HG03342 (cell line): ENCODE data around the gene ULK4.
"Not testable (repeated sequence)": the region's sequence is repeated elsewhere in the genome, so short reads cannot be mapped to it uniquely, and the experiment has no call there.

Source experiments
- ATAC-seq: cut with Tn5 transposase; IDR thresholded peaks from one replicate; pipeline ENCODE4 v1.9.1; 2021; ENCODE audit warnings: mild to moderate bottlenecking, moderate library complexity; ENCODE audit not compliant: unreplicated experiment

ULK4 gene

GRCh38 chr3:41651718-41652117 is 310.2 kb downstream of the ULK4 start:
- no peak for ATAC-seq

DNA sequence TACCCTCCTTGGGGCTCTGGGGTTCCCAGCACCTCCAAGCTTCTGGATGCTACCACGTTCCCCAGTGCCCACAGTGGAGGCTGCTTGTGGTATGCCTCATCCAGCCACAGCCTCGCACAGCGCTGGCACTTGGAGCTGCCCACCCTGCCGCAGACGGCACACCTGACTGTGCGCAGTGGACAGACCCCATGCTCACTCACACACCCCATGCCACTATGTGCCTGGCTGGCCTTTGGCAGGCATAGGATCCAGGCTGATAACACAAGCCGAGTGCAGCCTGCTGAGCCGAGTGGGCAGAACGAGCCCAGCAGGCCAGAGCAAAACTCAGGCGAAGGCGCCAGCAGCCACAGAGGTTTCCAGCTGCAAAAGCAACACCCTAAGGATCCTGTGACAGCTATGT is 311.5 kb downstream of the ULK4 start:
- no peak for ATAC-seq

GRCh38 chr3:41649129-41649739 is 312.7 kb downstream of the ULK4 start:
- no peak for ATAC-seq

- not testable (repeated sequence) for ATAC-seq
Observed at GRCh38 chr3:41647730-41648129, 314.2 kb downstream of the ULK4 start.

DNA sequence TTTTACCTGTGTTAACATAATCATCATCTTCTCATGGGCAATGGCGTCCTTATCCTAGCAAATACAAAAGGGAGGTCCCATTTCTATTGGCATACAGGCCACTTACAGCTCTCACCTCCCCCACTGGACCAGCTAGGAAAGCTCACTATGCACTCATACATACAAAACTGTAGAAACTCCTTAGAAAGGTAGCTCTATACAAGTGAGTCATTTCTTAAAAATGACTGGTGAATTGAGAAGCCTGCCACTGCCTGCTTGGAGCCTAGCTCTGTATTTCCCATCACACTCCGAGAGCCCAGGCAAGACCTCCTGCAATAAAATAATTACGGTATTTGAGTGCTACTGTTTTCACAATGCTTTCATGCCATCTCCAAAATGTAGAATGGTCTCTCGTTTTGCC is 321.8 kb downstream of the ULK4 start:
- ATAC-seq = no peak

GRCh38 chr3:41638381-41638780 is 323.5 kb downstream of the ULK4 start:
- no peak for ATAC-seq

DNA sequence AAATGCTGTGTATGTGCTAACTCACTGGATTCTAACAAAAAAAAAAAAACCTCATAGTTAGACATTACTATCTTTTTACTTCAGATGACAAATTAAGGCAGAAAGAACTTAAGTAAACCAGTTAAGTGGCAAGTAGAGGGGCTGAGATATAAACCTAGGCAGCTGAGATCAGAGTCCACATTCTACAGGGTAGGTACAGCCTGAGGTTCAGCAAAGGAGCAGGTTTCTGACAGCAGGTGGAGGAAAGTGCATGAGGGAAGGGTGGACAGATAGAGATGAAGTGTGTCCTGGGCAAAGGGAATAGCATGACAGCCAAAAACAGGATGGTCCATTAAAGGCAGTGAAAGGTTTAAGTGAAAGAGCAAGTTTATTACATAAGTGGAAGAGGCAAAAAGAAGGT is 329.2 kb downstream of the ULK4 start:
- no peak for ATAC-seq

GRCh38 chr3:41630708-41631107 is 331.2 kb downstream of the ULK4 start:
- ATAC-seq = no peak

DNA sequence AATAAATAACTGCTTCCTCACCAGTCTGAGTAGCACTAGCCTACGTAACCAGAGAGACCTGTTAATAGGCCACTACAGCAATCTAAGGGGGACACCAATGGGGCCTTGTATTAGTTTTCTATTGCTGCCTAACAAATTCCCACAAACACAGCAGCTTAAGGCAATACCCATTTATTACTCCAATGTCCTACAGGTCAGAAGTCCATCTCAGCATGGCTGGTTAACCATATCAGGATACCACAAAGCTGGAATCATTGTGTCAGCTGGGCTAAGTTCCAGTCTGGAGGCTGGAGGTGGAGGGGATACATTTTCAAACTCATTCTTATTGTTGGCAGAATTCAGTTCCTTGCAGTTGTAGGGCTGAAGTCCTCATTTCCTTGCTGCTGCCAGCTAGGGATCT is 331.9 kb downstream of the ULK4 start:
- no peak for ATAC-seq

DNA sequence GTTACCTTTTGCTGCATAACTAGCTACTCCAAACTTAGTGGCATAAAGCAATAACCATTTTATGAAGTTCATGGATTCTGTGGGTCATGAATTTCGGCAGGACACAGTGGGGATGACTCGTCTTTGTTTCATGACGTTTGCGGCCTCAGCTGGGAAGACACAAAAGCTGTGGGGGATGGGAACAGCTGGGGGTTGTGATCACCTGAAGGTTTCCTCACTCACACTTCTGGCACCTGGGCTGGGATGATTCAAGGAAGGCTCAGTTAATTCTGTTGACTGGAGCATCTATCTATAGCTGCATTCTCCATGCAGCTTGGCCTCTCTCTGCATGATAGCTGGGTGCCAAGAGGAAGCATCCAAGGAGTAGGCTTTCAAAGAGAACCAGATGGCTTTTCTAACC is 332.8 kb downstream of the ULK4 start:
- ATAC-seq = no peak

- ATAC-seq = no peak
Observed at GRCh38 chr3:41627477-41628087, 334.3 kb downstream of the ULK4 start.

- no peak for ATAC-seq
Observed at GRCh38 chr3:41612853-41613252, 349.1 kb downstream of the ULK4 start.

- ATAC-seq = no peak
Observed at GRCh38 chr3:41611008-41611407, 350.9 kb downstream of the ULK4 start.

- no peak for ATAC-seq
Observed at GRCh38 chr3:41608347-41608746, 353.6 kb downstream of the ULK4 start.

DNA sequence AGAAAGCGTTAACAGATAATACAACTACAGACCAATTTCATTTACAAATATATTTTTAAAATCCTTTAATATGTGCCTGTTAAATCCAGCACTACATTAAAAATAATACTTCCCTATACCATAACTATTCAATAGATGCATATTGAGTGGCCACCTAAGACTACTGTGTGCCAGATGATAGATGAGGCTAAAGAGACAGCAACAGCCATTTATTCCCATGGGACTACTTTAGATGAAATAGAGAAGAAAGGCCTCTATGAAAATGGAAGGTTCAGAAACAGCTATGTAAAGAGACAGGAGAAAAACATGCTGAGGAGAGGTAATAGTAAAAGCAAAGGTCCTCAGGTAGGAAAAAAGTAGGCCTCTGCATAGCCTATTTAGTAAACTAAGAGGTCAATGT is 358.1 kb downstream of the ULK4 start:
- ATAC-seq = no peak

- ATAC-seq = no peak
Observed at GRCh38 chr3:41602121-41602520, 359.8 kb downstream of the ULK4 start.

DNA sequence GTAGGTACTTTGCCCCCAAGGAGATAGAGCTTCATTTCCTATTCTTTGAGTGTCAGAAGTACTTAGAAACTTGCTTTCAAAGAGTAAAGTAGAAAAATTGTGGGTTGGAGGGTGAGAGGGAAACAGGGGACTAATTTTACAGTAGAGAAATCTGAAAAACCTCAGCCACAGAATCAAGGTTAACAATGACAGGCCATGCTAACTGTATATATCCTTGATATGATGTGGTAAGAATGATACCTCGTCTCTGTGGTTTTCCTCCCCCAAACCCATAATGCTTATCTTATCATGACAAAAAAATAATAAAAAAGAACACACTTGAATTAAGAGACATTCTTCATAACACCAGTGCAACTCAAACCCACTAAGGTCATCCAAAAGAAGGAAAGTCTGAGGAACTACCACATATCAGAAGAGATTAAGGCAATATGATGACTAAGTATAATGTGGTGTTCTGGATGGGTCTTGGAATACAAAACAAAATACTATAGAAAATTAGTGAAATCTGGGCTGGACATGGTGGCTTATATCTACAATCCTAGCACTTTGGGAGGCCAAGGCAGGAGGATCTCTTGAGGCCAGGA is 360.4 kb downstream of the ULK4 start:
- ATAC-seq = no peak

- ATAC-seq = no peak
Observed at GRCh38 chr3:41600616-41601015, 361.3 kb downstream of the ULK4 start.

GRCh38 chr3:41599127-41599484 is 362.8 kb downstream of the ULK4 start:
- ATAC-seq = no peak

GRCh38 chr3:41598402-41599126 is 363.3 kb downstream of the ULK4 start:
- ATAC-seq = no peak

DNA sequence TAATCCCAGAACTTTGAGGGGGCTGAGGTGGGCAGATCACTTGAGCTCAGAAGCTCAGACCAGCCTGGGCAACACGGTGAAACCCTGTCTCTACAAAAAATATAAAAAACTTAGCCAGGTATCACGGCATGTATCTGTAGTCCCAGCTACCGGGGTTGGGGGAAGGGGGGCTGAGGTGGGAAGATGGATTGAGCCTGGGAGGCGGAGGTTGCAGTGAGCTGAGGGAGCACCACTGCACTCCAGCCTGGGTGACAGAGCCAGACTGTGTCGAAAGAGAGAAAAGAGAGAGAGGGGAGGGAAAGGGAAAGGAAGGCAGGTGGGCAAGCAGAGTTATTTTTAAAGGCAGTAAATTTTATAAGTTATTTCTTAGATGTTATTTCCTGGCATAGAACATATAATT is 368.1 kb downstream of the ULK4 start:
- ATAC-seq = no peak
